Uterus (tissue), 4 donors: ENCODE data around the gene THSD4. TPM values are rescaled to one million over a fixed set of nuclear protein-coding genes. Genes with fewer than 3 reads are reported as not detected.
"Not testable (repeated sequence)": the region's sequence is repeated elsewhere in the genome, so short reads cannot be mapped to it uniquely, and the experiment has no call there.

Experiments
- DNase-seq, 2 donors: peaks; one replicate each; pipeline ENCODE4 v3.0.0-alpha.2; 2019 to 2020
- H3K27ac ChIP-seq, 2 donors: fragments of 200-600 bp; sonication (generic); 1 replicate in 1 of 2; 2 replicates in 1 of 2; pipeline ENCODE4 v1.5.1; 2016 to 2018
- H3K27me3 ChIP-seq, 2 donors: fragments of 200-600 bp; sonication (generic); one replicate each; pipeline ENCODE4 v1.5.1; 2018 to 2019; ENCODE audit warnings: control low read depth in 1 of 2
- H3K36me3 ChIP-seq, 2 donors: fragments of 200-600 bp; sonication (generic); one replicate each; pipeline ENCODE4 v1.5.1; 2019; ENCODE audit warnings: control low read depth in 1 of 2
- H3K4me1 ChIP-seq, 2 donors: fragments of 200-600 bp; sonication (generic); one replicate each; pipeline ENCODE4 v1.5.1; 2018 to 2019; ENCODE audit warnings: control low read depth in 1 of 2
- H3K4me3 ChIP-seq, 2 donors: fragments of 200-600 bp; sonication (generic); 1 replicate in 1 of 2; 2 replicates in 1 of 2; pipeline ENCODE4 v1.5.1; 2018 to 2019; ENCODE audit warnings: mild to moderate bottlenecking in 1 of 2
- H3K9me3 ChIP-seq, 2 donors: fragments of 200-600 bp; sonication (generic); one replicate each; pipeline ENCODE4 v1.5.1; 2019; ENCODE audit warnings: control low read depth in 1 of 2
- CTCF ChIP-seq, 4 experiments: fragments of 200-600 bp in 2 of 4; fragments of 450-650 bp in 2 of 4; sonication (generic) in 2 of 4; IDR thresholded peaks; one replicate each; pipeline ENCODE4 v1.5.1; 2016 to 2019; ENCODE audit warnings: antibody characterized with exemption in 4 of 4, mild to moderate bottlenecking in 2 of 4, moderate library complexity in 1 of 4
- POLR2A ChIP-seq, 2 donors: fragments of 450-650 bp; IDR thresholded peaks; one replicate each; pipeline ENCODE4 v1.6.1; 2016; ENCODE audit warnings: antibody characterized with exemption in 2 of 2, mild to moderate bottlenecking in 1 of 2, moderate library complexity in 1 of 2
- intact Hi-C: fragments of 100-400 bp; cut with DNase I; formaldehyde crosslinking; loops from one replicate; pipeline ENCODE4 v1.15.1; 2023; ENCODE audit warnings: low total_unique reads
- total RNA-seq, 4 donors: library from RNA; depleted of rRNA in 3 of 4; stranded (reverse); fragments of >200 nt in 3 of 4; gene quantifications; one replicate each; pipeline versions ENCODE4 v1.1.0 to v1.2.4, GENCODE V29; 2014 to 2023
- donor health status: DM: yes; HTN: yes; CAD: no.

The THSD4 gene
- total RNA-seq, 4 donors from 2014 or later = 7.1 to 144 (median 35.4) TPM

- no peak overlapping the region for H3K4me3 ChIP-seq
- DNase-seq = no peak
- H3K9me3 ChIP-seq = peaks cover 0 to 3% of the 10 kb centered on the region in 2 donors
- TF ChIP-seq CTCF (IDR thresholded peaks at IDR 0.05) (no peak), POLR2A (IDR thresholded peaks at IDR 0.05) (no peak)
- intact Hi-C loops = no loop called here
- no peaks in the 10 kb centered on the region for H3K27me3 ChIP-seq
- H3K27ac ChIP-seq = no peak overlapping the region
- H3K36me3 ChIP-seq = no peaks in the 10 kb centered on the region
- H3K4me1 ChIP-seq = no peaks in the 10 kb centered on the region
Observed at GRCh38 chr15:71167445-71168165, 52.3 kb downstream of the THSD4 start.

- no peak for TF ChIP-seq CTCF (IDR thresholded peaks at IDR 0.05)
- no peak for TF ChIP-seq POLR2A (IDR thresholded peaks at IDR 0.05)
- peaks cover 0 to 3% of the 10 kb centered on the region in 2 donors for H3K9me3 ChIP-seq
- no peaks in the 10 kb centered on the region for H3K4me1 ChIP-seq
- H3K36me3 ChIP-seq = no peaks in the 10 kb centered on the region
- no peak overlapping the region for H3K27ac ChIP-seq
- intact Hi-C loops = no loop called here
- no peak for DNase-seq
- H3K4me3 ChIP-seq = no peak overlapping the region
- H3K27me3 ChIP-seq = no peaks in the 10 kb centered on the region
Observed at GRCh38 chr15:71168166-71168834, 53.0 kb downstream of the THSD4 start.

GRCh38 chr15:71170163-71170562, 54.9 kb downstream of the THSD4 start:
- H3K4me1 ChIP-seq = no peaks in the 10 kb centered on the region
- no peak for DNase-seq
- intact Hi-C loops = no loop called here
- TF ChIP-seq CTCF (IDR thresholded peaks at IDR 0.05) (no peak), POLR2A (IDR thresholded peaks at IDR 0.05) (no peak)
- no peaks in the 10 kb centered on the region for H3K36me3 ChIP-seq
- no peak overlapping the region for H3K4me3 ChIP-seq
- peaks cover 0 to 3% of the 10 kb centered on the region in 2 donors for H3K9me3 ChIP-seq
- no peak overlapping the region for H3K27ac ChIP-seq
- no peaks in the 10 kb centered on the region for H3K27me3 ChIP-seq

- intact Hi-C loops = no loop called here
- no peaks in the 10 kb centered on the region for H3K36me3 ChIP-seq
- H3K9me3 ChIP-seq = peaks cover 0 to 3% of the 10 kb centered on the region in 2 donors
- no peak for DNase-seq
- H3K27me3 ChIP-seq = no peaks in the 10 kb centered on the region
- H3K4me1 ChIP-seq = no peaks in the 10 kb centered on the region
- no peak for TF ChIP-seq CTCF (IDR thresholded peaks at IDR 0.05)
- TF ChIP-seq POLR2A (IDR thresholded peaks at IDR 0.05) = no peak
- no peak overlapping the region for H3K4me3 ChIP-seq
- no peak overlapping the region for H3K27ac ChIP-seq
Observed at GRCh38 chr15:71171195-71171594, 55.9 kb downstream of the THSD4 start.

GRCh38 chr15:71174360-71174759, 59.1 kb downstream of the THSD4 start:
- H3K36me3 ChIP-seq, H3K4me3 ChIP-seq, H3K9me3 ChIP-seq, DNase-seq, H3K27me3 ChIP-seq, H3K4me1 ChIP-seq, intact Hi-C loops, H3K27ac ChIP-seq: not testable (repeated sequence)
